GM19351 (cell line): ENCODE results near the gene RPA3.
"Not testable (repeated sequence)": the region's sequence is repeated elsewhere in the genome, so short reads cannot be mapped to it uniquely, and the experiment has no call there.

Experiments used
- ATAC-seq: cut with Tn5 transposase; IDR thresholded peaks from one replicate; pipeline ENCODE4 v1.9.1; 2021; ENCODE audit warnings: mild to moderate bottlenecking, moderate library complexity; ENCODE audit not compliant: unreplicated experiment

Gene RPA3

DNA sequence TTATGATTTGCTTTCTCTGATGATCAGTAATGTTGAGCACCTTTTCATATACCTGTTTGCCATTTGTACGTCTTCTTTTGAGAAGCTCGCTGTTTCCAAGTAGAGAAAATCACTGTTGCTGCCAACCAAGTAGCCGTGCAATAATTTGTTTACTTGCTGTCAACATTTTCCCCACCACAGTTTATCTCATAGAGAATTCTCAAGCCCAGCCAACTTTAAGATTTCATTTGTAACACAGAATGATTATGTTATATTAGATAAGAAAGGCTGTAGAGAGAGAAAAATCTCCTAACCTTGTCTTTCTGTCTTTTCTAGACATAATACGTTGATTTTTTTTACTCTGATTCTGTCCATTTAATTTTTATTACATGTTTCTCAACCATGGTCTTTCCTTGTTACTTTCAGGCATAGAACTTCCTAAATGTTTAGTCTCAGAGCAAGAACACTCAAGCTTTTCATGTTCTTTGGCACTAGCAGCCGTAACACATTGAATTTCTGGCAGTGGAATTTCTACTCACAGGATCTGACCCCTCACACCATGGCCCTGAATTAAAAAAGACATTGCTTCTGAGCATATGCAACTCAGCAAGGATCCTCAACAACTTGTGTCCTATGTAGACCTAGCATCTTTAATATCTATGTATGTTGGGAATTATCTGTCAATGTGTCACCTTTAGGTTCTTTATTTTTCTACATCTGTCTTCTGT lies 23.1 kb downstream of the RPA3 start:
- ATAC-seq: no peak

DNA sequence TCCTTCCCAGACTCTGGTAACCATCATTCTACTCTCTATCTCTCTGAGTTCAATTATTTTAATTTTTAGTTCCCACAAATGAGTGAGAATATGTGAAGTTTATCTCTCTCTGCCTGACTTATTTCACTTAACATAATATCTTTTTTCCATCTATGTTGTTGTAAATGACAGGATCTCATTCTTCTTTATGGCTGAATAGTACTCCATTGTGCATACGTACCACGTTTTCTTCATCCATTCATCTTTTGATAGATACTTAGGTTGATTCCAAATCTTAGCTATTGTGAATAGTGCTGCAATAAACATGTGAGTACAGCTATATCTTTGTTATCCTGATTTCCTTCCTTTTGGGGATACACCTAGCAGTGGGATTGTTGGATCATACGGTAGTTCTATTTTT lies 23.9 kb downstream of the RPA3 start:
- no peak for ATAC-seq

DNA sequence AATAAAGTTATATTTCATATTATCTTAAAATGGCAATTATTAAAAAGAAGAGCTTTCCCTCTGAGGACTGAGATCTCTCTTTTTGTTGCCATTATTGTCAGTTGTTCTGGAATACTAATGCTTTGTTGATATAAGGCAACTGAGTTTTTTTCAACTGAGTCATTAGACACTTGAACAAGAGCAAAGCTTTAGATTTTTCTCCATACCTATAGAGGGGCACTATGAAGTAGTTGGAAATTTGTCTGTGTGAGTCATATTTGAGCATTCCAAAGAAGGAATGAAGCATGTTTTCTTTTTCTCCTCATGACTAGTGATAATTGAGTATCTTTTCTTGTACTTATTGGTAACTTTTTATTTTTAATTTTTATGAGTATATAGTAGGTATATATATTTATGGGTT lies 24.5 kb downstream of the RPA3 start:
- no peak for ATAC-seq

DNA sequence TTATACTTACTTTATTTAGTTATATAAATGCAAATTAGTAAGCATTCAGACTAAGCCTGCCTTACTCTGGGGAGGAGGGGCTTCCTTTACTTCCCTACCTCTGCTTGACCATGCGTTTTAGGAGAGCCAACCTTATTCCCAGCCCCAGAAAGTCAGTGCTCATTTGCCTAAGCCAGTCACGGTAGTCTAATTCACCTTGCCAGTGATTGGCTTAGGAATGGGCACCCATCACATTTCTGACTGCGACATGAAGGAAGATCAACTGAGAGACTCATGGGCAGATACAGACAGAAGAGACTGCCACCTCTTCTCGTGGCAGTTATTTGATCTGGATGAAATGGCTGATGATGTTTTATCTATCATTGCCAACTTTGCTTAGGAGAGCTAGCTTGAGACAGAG lies 29.5 kb downstream of the RPA3 start:
- no peak for ATAC-seq

DNA sequence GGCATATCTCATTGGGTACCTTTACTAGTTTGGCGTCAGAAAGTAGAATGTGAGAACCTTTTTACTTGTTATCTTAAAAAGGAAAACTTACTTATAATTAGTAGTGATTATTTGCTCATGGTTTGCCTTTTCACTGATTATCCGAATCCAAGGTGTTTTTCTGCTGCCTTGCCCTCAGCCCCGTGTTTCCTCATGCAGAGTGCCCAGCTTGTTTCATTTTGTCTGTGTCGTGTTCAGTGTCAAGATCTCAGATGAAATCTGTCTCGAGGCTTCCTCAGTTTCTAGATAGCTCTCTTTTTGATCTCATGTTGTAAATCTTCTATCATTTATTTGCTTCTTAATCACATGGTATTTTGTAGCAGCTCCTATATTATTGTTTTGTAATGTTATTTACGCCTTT lies 30.1 kb downstream of the RPA3 start:
- ATAC-seq: no peak

DNA sequence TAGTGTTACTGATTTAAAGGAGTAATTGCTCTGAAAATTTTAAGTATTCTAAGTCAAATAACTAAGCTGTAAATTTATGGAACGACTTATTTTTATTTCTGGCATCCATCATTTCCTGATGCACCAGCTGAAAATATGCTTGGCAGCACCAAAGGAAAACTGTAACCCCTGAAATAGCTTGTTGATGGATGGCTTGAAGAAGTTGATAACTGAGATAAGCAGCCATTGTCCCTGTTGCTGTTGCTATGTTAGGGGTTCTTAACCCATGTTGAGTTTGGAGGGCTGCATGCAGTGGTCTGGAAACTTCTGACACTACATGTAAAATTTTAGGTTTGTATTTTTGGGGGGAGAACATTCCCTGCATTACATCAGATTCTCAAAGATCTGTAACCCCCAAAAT lies 30.6 kb downstream of the RPA3 start:
- no peak for ATAC-seq

DNA sequence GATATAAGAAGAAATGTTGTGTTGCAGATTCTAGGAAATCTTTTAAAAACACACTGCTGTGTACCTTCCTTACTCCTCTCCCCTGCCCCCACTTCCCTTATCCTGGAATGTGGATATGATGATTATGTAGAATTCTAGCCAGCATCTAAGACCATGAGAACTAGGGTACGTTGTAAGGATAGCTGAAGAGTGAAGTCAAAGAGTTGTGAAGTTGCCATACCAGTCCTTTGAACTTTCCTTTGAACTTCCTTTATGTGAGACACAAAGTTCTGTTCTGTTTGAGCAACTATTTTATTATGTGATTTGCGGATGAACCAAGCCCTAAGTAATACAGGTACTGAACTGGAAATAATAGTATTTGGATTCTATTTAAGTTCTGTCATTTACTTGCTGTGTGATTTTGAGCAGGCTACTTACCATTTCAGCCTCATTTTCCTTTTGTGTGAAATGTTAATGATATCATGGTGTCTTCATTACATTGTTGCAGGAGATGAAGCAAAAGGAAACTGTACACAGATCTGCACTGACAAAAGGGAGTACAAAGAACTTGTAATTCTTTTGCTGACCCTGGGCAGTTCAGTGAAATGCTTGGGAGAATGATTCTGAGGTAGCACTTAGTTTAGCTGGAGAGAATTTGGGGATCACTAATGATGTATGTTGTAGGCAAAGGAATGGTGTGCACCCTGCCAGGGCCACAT lies 31.4 kb downstream of the RPA3 start:
- no peak for ATAC-seq

DNA sequence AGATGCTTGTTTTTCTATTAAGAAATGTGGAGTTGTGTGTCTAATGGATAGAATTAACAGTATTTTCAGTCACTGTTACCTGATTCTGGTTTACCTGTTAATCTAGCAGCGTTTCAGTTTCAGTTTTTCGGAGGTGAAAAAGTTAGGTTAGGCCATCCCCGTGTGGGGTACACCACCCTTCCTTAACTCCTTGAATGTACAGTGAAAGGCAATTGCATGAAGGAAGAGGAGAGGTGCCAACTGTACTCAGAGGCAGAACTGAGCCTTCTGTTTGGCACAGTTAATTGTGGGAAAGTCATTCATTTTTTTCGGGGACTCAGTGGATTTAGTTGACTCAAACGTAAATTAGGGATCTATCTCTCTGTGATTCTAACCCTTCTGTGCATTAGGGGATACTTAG lies 35.5 kb downstream of the RPA3 start:
- ATAC-seq: no peak

DNA sequence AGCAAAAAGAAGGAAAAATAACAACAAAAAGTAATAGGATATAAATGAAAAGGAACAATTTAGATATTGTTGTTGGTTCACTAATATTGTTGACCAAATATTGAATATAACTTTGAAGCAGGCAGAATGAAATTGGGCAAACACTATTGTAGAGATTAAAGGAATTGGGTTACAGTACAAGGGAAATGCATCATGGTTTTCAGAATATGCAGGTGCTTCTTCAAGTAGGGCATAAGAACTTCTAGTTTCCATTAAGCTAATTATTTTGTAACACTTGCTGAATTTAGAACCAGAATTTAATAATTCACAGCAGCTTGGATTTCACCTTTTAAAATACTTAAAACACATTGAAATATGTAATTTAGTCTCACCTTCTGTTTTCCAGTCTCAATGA lies 36.5 kb downstream of the RPA3 start:
- no peak for ATAC-seq

GRCh38 chr7:7681191-7681935 lies 37.0 kb downstream of the RPA3 start:
- peak; percentile 92 for ATAC-seq

DNA sequence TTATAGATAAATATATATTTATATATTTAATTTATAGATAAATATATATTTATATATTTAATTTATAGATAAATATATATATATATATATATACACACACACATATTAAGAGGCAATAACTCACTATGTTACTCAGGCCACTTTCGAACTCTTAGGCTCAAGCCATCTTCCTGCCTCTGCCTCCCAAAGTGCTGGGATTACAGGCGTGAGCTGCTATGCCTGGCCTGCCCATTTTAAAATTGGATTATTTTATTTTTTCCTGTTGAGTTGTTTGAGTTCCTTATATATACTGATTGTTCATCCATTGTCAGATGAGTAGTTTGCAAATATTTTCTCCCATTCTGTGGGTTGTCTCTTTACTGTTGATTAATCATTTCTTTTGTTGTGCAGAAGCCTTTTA lies 38.8 kb downstream of the RPA3 start:
- ATAC-seq: not testable (repeated sequence)

- no peak for ATAC-seq
Measured at GRCh38 chr7:7675686-7676085, 42.7 kb downstream of the RPA3 start.

DNA sequence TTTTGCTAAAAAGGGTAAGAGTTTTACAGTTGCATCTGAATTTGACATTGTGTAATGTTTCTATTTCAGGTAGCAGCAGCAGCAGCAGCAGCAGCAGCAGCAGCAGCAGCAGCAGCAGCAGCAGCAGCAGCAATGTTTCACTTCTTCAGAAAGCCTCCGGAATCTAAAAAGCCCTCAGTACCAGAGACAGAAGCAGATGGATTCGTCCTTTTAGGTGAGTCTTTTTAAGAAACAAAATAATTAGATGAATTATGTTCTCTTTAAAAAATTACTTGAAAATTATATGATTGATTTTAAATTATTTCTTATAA lies 45.2 kb downstream of the RPA3 start:
- ATAC-seq: no peak

DNA sequence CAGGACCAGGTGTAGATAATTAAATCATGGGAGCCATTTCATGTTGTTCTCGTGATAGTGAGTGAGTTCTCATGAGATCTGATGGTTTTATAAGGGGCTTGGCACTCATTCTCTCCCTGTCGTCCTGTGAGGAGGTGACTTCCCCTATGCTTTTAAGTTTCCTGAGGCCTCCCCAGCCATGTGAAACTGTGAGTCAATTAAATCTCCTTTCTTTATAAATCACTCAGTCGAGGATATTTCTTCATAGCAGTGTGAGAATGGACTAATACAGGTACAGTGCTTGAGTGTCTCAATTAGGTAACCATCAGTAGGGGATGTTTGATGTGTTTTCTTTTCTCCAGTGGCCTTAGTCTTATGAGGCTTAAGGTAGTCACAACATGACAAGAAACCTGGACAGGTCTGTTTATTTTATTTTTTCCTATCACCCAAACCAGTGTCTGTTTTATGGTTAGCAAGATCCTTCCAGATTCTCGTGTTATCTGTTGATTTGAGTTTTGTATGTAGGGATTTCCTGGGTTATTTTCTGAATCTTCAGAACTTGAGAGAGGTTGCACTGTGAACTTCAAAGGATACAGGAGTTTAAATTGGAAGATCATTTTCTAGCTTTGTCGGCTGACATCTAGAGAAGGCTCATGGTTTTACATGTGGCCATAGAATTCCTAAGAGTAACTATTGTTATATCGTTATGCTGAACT lies 45.7 kb downstream of the RPA3 start:
- ATAC-seq: no peak

DNA sequence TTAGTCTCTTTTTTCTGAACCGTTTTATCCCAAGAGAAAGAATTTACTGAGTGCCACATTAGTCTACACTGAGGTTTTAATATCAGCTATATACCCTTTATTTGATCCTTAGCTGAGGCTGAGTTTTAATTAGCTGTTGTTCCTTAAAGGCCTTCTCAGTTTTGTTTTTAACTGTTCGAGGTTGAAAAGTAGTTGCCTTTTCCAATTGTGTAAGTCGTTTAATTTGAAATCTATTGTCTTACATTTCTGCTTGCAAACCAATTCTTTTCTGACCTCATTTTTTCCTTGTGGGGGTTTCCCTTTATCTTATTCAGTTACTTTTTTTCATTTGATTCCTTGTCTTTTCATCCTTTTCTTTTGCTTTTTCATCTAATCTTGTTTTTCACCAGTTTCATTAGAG lies 47.0 kb downstream of the RPA3 start:
- no peak for ATAC-seq

DNA sequence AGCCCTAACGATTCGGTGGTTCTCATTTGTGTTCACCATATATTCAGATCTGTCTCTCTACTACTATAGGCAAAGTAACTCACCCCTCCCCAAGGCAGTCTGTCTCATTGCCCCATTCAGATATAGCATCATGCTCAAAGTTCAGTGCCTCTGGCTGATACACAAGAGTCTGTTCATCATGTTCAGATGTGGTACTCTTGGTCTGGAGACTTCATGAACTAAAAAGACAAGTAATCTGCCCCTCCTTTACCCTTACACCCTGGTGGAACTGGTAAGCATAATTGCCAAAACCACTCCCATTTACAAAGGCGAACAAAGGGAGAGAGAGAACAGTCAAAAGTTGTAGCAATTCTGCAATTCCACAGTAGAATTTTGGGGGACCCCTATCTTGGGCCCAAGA lies 47.9 kb downstream of the RPA3 start:
- no peak for ATAC-seq

- ATAC-seq: no peak
Measured at GRCh38 chr7:7668706-7669105, 49.7 kb downstream of the RPA3 start.

GRCh38 chr7:7667187-7667586 lies 51.2 kb downstream of the RPA3 start:
- ATAC-seq: no peak

- ATAC-seq: no peak
Measured at GRCh38 chr7:7665031-7665430, 53.4 kb downstream of the RPA3 start.

DNA sequence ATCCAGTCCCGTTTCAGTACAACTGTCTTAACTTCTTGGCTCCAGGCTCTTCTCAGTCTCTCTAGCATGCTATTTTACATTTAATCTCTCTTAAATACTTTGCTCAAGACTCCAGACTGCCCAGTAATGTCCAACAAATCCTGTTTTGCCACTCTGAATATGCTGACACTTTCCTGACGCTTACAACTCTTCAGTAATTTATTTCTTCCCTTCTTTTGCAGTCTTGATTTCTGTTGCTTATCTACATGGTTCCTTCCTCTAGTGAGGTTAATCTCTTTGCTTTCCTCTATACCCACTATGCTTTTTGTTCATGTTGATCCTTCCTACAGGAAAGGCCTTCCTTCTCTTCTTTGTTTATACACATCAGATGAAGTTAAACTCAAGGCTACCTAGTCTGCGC lies 54.1 kb downstream of the RPA3 start:
- ATAC-seq: no peak

GRCh38 chr7:7662527-7662926 lies 55.9 kb downstream of the RPA3 start:
- no peak for ATAC-seq

GRCh38 chr7:7656459-7656858 lies 61.9 kb downstream of the RPA3 start:
- ATAC-seq: not testable (repeated sequence)
